BJ (cell line): Measurements from ENCODE around the gene ARL1. TPM values are rescaled to one million over a fixed set of nuclear protein-coding genes. Genes with fewer than 3 reads are reported as not detected.

Experiments
- CTCF ChIA-PET: fragments of 350-600 bp; formaldehyde crosslinking; extraction: SDS; loops from one replicate; lab custom pipeline; 2021; ENCODE audit warnings: antibody characterized with exemption, inconsistent platforms; lab: Yijun Ruan, JAX
- POLR2A ChIA-PET: fragments of 300-600 bp; sonication (Branson Sonifier 250); formaldehyde crosslinking; extraction: SDS; loops from one replicate; lab custom pipeline; 2021; ENCODE audit warnings: antibody characterized with exemption; lab: Charles Lee
- DNase-seq: peaks from one replicate; pipeline ENCODE4 v3.0.0-alpha.2; 2011; ENCODE audit warnings: low read depth
- H3K27me3 ChIP-seq: 2 replicates; pipeline ENCODE4 v1.6.0; 2011; ENCODE audit warnings: low read length; ENCODE audit not compliant: control insufficient read depth, insufficient read depth
- H3K36me3 ChIP-seq: 2 replicates; pipeline ENCODE4 v1.5.1; 2011; ENCODE audit warnings: low read length; ENCODE audit not compliant: control insufficient read depth, insufficient read depth
- H3K4me3 ChIP-seq: 2 replicates; pipeline ENCODE4 v1.5.1; 2011; ENCODE audit warnings: low read depth, mild to moderate bottlenecking, control low read depth, low read length
- CTCF ChIP-seq: IDR thresholded peaks from 2 replicates; pipeline ENCODE4 v1.5.1; 2011; ENCODE audit warnings: low read depth, mild to moderate bottlenecking, control low read depth, inconsistent platforms, low read length, moderate library complexity; ENCODE audit not compliant: insufficient read depth
- polyA plus RNA-seq: library from polyadenylated mRNA; depleted of rRNA; stranded (reverse); fragments of >200 nt; gene quantifications from 2 replicates; pipeline ENCODE4 v1.2.3, GENCODE V29; 2011; rRNA removed
- small RNA-seq: library from RNA; depleted of rRNA; stranded (forward); fragments of <200 nt; gene quantifications from one replicate; pipeline ENCODE3, GENCODE V24; 2012; ENCODE audit warnings: low replicate concordance, low read depth; ENCODE audit not compliant: insufficient read length

ARL1 gene
- polyA plus RNA-seq, 1 experiment = 57.0 TPM

GRCh38 chr12:101361455-101361854 lies 46.1 kb downstream of the ARL1 start:
- peaks cover 7% of the 10 kb centered on the region for H3K36me3 ChIP-seq
- CTCF ChIA-PET = interaction anchor here (1.0 kb wide), 1 partner anchor 9 kb away, joined by 4 read pairs; no protein-coding TSS in a partner anchor

GRCh38 chr12:101356794-101357193 lies 50.8 kb downstream of the ARL1 start:
- TF ChIP-seq CTCF = no peak

More at GRCh38 chr12:101361455-101361854, 46.1 kb downstream of the ARL1 start:
- no peak overlapping the region for H3K4me3 ChIP-seq
- DNase-seq = no peak
- no peak for TF ChIP-seq CTCF
- no peaks in the 10 kb centered on the region for H3K27me3 ChIP-seq
- POLR2A ChIA-PET = no interaction called here

GRCh38 chr12:101351682-101352081 lies 55.9 kb downstream of the ARL1 start:
- Histone ChIP-seq H3K36me3 (peaks cover 5% of the 10 kb centered on the region), H3K4me3 (no peak overlapping the region), H3K27me3 (no peaks in the 10 kb centered on the region)
- TF ChIP-seq CTCF = no peak
- POLR2A ChIA-PET = no interaction called here
- CTCF ChIA-PET = no interaction called here
- DNase-seq = no peak

More at GRCh38 chr12:101356794-101357193, 50.8 kb downstream of the ARL1 start:
- ChIA-PET POLR2A (no interaction called here), CTCF (no interaction called here)
- Histone ChIP-seq H3K36me3 (peaks cover 6% of the 10 kb centered on the region), H3K4me3 (no peak overlapping the region), H3K27me3 (no peaks in the 10 kb centered on the region)
- no peak for DNase-seq

GRCh38 chr12:101343893-101344292 lies 63.7 kb downstream of the ARL1 start:
- Histone ChIP-seq H3K4me3 (no peak overlapping the region), H3K27me3 (no peaks in the 10 kb centered on the region), H3K36me3 (no peaks in the 10 kb centered on the region; the same call in 1 of the 2 replicates)
- no peak for DNase-seq
- POLR2A ChIA-PET = no interaction called here
- TF ChIP-seq CTCF = no peak
- CTCF ChIA-PET = no interaction called here

Small RNA genes within 50 kb of the gene (small RNA-seq; reads per million reads assigned to genes)
- gene RF00019 = not detected
- not detected for gene RNU6-1068P
- not detected for gene RPS27P23

Other genes with a start within 250 kb of the ARL1 start
- gene SLC5A8, start 197.5 kb downstream of the ARL1 start, polyA plus RNA-seq = not detected in 2 replicates
- gene UTP20, start 127.7 kb downstream of the ARL1 start, polyA plus RNA-seq = 5.2 and 9.7 TPM in 2 replicates
- gene SPIC, start 67.6 kb upstream of the ARL1 start, polyA plus RNA-seq = not detected in 2 replicates
- gene MYBPC1, start 187.2 kb upstream of the ARL1 start, polyA plus RNA-seq = not detected in 2 replicates